ENCODE data around the gene ZNF831. TPM values are rescaled to one million over a fixed set of nuclear protein-coding genes. Genes with fewer than 3 reads are reported as not detected.

The ZNF831 gene
- total and polyA plus RNA-seq, 4 donors, result 0.14 to 1.0 (median 0.56) TPM

DNA sequence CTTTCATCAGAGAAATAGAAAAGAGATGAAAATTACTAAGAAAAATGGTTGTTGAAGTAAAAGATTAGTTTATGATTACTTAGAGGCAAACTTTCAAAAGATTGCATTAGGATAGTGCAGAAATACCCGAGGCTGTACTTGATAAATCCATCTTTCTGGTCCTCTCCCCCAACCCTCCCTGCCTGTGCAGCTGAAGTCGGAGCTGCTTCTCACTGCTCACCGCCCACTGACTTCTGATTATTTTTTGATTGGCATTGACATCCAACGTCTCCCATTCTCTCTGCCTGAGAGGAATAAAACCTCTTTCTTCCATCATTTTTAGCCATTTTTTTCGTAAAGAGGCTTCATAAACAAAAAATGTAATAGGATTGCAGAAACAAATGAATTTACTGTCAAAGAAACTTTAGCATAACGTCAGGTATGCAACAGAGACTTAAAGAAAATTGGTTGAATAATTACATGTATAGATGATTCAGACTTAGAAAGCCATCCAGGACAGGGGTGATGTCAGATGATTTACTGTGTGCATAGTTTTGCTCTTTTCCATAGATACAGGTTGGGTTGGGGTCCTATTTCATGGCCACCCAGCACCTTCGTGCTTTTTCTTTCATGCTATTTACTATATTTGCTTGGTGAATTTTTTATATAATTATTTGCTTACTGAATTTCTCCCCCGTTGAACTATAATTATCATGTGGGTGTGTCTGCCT is 83.2 kb downstream of the ZNF831 start:
- H3K36me3 ChIP-seq (ENCODE audit: control insufficient read depth in 4 of 4, insufficient read depth in 4 of 4, low read length in 4 of 4), result no peaks in the 10 kb centered on the region
- no peak overlapping the region for H3K4me3 ChIP-seq
- ATAC-seq (ENCODE audit: insufficient read depth, low FRiP score) (no peak), DNase-seq (no peak)
- TF ChIP-seq, protein P1, sequence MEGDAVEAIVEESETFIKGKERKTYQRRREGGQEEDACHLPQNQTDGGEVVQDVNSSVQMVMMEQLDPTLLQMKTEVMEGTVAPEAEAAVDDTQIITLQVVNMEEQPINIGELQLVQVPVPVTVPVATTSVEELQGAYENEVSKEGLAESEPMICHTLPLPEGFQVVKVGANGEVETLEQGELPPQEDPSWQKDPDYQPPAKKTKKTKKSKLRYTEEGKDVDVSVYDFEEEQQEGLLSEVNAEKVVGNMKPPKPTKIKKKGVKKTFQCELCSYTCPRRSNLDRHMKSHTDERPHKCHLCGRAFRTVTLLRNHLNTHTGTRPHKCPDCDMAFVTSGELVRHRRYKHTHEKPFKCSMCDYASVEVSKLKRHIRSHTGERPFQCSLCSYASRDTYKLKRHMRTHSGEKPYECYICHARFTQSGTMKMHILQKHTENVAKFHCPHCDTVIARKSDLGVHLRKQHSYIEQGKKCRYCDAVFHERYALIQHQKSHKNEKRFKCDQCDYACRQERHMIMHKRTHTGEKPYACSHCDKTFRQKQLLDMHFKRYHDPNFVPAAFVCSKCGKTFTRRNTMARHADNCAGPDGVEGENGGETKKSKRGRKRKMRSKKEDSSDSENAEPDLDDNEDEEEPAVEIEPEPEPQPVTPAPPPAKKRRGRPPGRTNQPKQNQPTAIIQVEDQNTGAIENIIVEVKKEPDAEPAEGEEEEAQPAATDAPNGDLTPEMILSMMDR (IDR thresholded peaks at IDR 0.05; ENCODE audit: control extremely low read depth, extremely low read depth), result no peak
- peaks cover 0 to 2% (median 0%) of the 10 kb centered on the region in 3 donors for H3K27me3 ChIP-seq (ENCODE audit: control insufficient read depth in 3 of 3, insufficient read depth in 3 of 3, low read length in 2 of 3)
- peaks cover 0 to 10% (median 0%) of the 10 kb centered on the region in 5 donors for H3K4me1 ChIP-seq (ENCODE audit: control insufficient read depth in 5 of 5, insufficient read depth in 5 of 5, low read length in 5 of 5)
- H3K9ac ChIP-seq (ENCODE audit: insufficient read depth in 1 of 2, low read length in 2 of 2), result no peak overlapping the region
- WGBS, 2 donors, result 83 to 92% methylated on average over 8 of the region's 8 CpGs
- H3K9me3 ChIP-seq (ENCODE audit: control insufficient read depth in 4 of 4, insufficient read depth in 3 of 4, low read length in 3 of 4), result peaks cover 0 to 3% (median 0%) of the 10 kb centered on the region in 4 donors
- no peak overlapping the region for H3K27ac ChIP-seq (ENCODE audit: low read depth in 1 of 2, low read length in 1 of 2)

DNA sequence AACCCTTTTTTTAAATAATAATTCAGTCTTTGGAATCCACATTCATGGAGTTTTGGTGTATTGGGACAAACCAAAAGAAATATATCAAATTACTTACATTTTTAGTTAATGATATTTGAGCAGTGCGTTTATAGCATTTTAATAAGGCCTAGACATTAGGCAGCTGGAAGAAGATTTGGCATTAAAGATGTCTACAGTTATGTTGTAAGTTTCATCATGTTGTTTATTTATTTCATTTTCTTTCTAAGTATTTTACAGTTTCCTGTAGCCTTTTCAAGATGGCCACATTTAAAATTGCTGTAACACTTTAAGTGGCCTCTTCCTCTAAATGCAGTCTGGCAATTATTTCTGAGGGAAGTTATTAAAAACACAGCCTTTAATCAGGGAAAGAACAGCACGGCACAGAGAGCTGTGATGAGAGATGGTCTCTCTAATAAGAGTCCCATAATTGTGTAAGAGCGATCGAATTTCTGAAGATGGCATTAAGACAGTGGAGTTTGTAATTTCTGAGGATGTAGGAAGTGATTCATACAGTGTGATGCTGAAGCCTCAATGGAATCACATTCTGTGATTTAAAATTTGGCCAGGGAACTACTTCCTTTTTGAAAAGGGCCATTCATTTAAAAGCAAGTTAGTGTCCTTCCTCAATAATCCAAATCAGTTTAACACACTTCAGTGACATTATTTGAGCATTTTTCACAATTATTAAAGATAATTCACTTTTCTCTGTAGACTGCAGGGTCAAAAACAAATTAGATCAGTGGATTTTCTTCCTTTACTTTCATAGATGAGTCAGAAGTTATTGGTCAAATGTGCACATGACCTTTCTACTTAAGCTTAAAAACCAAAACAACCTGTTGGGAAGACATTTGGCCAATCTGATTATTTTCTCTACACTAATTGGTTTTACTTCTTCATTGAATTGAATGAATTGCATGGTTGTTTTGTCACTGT is 84.4 kb downstream of the ZNF831 start:
- H3K4me1 ChIP-seq (ENCODE audit: control insufficient read depth in 5 of 5, insufficient read depth in 5 of 5, low read length in 5 of 5), result peaks cover 0 to 6% (median 0%) of the 10 kb centered on the region in 5 donors
- DNase-seq, result peak in 2 of 3 donors; percentile 38 to 57
- peaks cover 0 to 2% (median 0%) of the 10 kb centered on the region in 3 donors for H3K27me3 ChIP-seq (ENCODE audit: control insufficient read depth in 3 of 3, insufficient read depth in 3 of 3, low read length in 2 of 3)
- H3K36me3 ChIP-seq (ENCODE audit: control insufficient read depth in 4 of 4, insufficient read depth in 4 of 4, low read length in 4 of 4), result no peaks in the 10 kb centered on the region
- H3K4me3 ChIP-seq, result no peak overlapping the region
- H3K9ac ChIP-seq (ENCODE audit: insufficient read depth in 1 of 2, low read length in 2 of 2), result no peak overlapping the region
- TF ChIP-seq, protein P1 (IDR thresholded peaks at IDR 0.05; ENCODE audit: control extremely low read depth, extremely low read depth), result no peak
- no peak overlapping the region for H3K27ac ChIP-seq (ENCODE audit: low read depth in 1 of 2, low read length in 1 of 2)
- 54 to 62% methylated on average over 4 of the region's 4 CpGs for WGBS, 2 donors
- ATAC-seq (ENCODE audit: insufficient read depth, low FRiP score), result no peak
- H3K9me3 ChIP-seq (ENCODE audit: control insufficient read depth in 4 of 4, insufficient read depth in 3 of 4, low read length in 3 of 4), result peaks cover 0 to 3% (median 0%) of the 10 kb centered on the region in 4 donors

DNA sequence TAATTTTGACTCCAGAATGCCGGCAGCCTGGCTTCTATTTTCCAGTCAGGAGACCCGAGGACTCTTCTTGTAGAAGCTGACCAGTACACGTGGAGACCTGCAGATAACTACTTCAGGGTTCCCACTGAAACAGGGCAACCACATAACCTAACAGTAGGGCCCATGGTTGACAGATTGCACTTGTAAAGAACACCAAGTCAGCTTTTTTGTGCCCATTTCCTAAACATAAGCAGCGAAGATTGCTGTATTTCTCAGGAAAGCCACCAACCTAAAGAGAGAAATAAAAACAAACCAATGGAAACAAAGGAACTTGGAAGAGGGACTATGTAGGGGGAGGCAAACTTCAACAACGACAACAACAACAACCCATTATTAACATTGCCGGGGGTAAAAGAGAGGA is 86.7 kb downstream of the ZNF831 start:
- H3K9me3 ChIP-seq (ENCODE audit: control insufficient read depth in 4 of 4, insufficient read depth in 3 of 4, low read length in 3 of 4), result peaks cover 0 to 5% (median 0%) of the 10 kb centered on the region in 4 donors
- no peak for ATAC-seq (ENCODE audit: insufficient read depth, low FRiP score)

More for the DNA sequence above, 86.7 kb downstream of the ZNF831 start:
- Histone ChIP-seq H3K27me3 (ENCODE audit: control insufficient read depth in 3 of 3, insufficient read depth in 3 of 3, low read length in 2 of 3) (no peaks in the 10 kb centered on the region), H3K4me1 (ENCODE audit: control insufficient read depth in 5 of 5, insufficient read depth in 5 of 5, low read length in 5 of 5) (peaks cover 0 to 6% (median 0%) of the 10 kb centered on the region in 5 donors), H3K27ac (ENCODE audit: low read depth in 1 of 2, low read length in 1 of 2) (no peak overlapping the region), H3K36me3 (ENCODE audit: control insufficient read depth in 4 of 4, insufficient read depth in 4 of 4, low read length in 4 of 4) (no peaks in the 10 kb centered on the region), H3K4me3 (no peak overlapping the region), H3K9ac (ENCODE audit: insufficient read depth in 1 of 2, low read length in 2 of 2) (no peak overlapping the region)
- WGBS, 2 donors, result 89 to 92% methylated on average over 6 of the region's 6 CpGs
- TF ChIP-seq, protein P1 (IDR thresholded peaks at IDR 0.05; ENCODE audit: control extremely low read depth, extremely low read depth), result no peak
- no peak for DNase-seq

Data from lung (tissue), 12 donors.